HepG2 (cell line): ENCODE results near the gene RABL6. TPM values are rescaled to one million over a fixed set of nuclear protein-coding genes. Genes with fewer than 3 reads are reported as not detected.
A peak's percentile ranks its signal among the peaks of the same experiment; 100 is the strongest.

ENCODE experiments used
- GATAD1 ChIP-seq: IDR thresholded peaks from 2 replicates; pipeline ENCODE4 v1.6.1; 2016; ENCODE audit warnings: missing genetic modification reagents, missing compliant biosample characterization
- HOXA7 ChIP-seq: sonication (generic); formaldehyde crosslinking; IDR thresholded peaks from 2 replicates; pipeline ENCODE4 v1.8.1; 2022; ENCODE audit warnings: mild to moderate bottlenecking, missing genetic modification reagents, moderate library complexity
- polyA plus RNA-seq, 8 experiments: library from polyadenylated mRNA; depleted of rRNA in 3 of 8; stranded (reverse) in 7 of 8; unstranded in 1 of 8; fragments of >200 nt; fragmentation: Illumina TruSeq in 4 of 8; extraction: Trizol in 4 of 8; gene quantifications; 2 replicates each; pipeline versions ENCODE4 v1.2.1 to v1.2.3, GENCODE V29; 2011 to 2016; ENCODE audit warnings: low read depth in 4 of 8, missing spikeins in 1 of 8, mixed read lengths in 1 of 8; ENCODE audit not compliant: insufficient read depth in 1 of 8
- total RNA-seq, 5 experiments: library from RNA; depleted of rRNA; stranded (reverse); fragments of >200 nt; fragmentation: Illumina TruSeq; extraction: Trizol; gene quantifications; 2 replicates each; pipeline ENCODE4 v1.2.3, GENCODE V29; 2016; ENCODE audit warnings: low read depth in 1 of 5
- TF ChIP-seq, protein P1 (sequence below): sonication (generic); formaldehyde crosslinking; IDR thresholded peaks from 2 replicates; pipeline ENCODE4 v1.4.0; 2020; ENCODE audit warnings: missing genetic modification reagents
- TF ChIP-seq, protein P2 (sequence below): sonication (generic); formaldehyde crosslinking; IDR thresholded peaks from 2 replicates; pipeline ENCODE4 v1.8.0; 2022; ENCODE audit warnings: missing genetic modification reagents, mild to moderate bottlenecking, moderate library complexity, borderline replicate concordance
- TF ChIP-seq, protein P3 (sequence below): IDR thresholded peaks from 2 replicates; pipeline ENCODE4 v1.6.1; 2016; ENCODE audit warnings: missing compliant biosample characterization, missing genetic modification reagents, borderline replicate concordance
- TF ChIP-seq, protein P4 (sequence below): sonication (generic); formaldehyde crosslinking; IDR thresholded peaks from 2 replicates; pipeline ENCODE4 v1.9.0; 2021; ENCODE audit warnings: missing genetic modification reagents, borderline replicate concordance
- TF ChIP-seq, protein P5 (sequence below): sonication (generic); formaldehyde crosslinking; IDR thresholded peaks from 2 replicates; pipeline ENCODE4 v1.4.0; 2020; ENCODE audit warnings: missing genetic modification reagents, mild to moderate bottlenecking, borderline replicate concordance
- TF ChIP-seq, protein P6 (sequence below): IDR thresholded peaks from 2 replicates; pipeline ENCODE4 v1.6.1; 2016; ENCODE audit warnings: low read depth, missing genetic modification reagents, missing compliant biosample characterization

Gene RABL6
- total and polyA plus RNA-seq, 2 of the 13 experiments (the other 11 are each of a cell fraction or from before 2014, with no cell fraction given): 81.5 to 125 TPM

DNA sequence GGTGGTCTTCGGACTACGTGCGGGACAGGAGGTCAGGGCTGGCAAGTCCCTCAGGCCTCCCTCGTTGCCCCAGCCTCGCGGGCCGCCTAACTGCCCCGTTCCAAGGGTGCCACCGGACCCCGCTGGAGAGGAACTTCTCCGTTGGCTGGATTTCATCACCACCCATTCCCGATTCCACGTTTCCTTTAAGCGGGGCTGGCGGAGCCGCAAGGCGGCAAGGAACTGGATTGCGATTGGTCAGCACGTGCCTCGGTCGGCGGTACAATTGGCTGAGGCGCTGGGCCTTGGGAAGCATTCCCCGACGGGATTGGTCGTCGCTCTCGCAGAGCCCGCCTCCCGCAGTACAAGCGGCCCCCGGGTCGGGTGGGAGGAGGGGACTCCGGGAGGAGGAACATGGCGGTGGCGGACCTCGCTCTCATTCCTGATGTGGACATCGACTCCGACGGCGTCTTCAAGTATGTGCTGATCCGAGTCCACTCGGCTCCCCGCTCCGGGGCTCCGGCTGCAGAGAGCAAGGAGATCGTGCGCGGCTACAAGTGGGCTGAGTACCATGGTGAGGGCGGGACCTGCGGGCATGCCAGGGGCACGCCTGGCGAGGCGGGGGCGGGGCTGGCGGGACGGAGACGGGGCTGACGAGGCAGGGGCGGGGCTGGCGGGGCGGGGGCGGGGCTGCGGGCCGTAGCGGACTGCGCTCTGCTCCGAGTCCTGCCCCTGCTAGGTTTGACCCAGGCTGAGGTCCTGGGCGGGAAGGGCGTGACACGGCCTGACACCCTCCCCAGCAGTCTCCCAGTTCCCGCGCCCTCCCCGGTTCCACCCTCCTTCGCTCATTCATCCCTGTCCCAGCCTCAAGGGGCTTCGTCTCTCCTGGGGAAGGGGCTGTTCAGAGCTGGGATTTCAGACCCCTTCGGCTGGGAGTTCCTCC lies 41.6 kb downstream of the RABL6 start, which contains the start of gene PHPT1 (continued):
- TF ChIP-seq, protein P1, sequence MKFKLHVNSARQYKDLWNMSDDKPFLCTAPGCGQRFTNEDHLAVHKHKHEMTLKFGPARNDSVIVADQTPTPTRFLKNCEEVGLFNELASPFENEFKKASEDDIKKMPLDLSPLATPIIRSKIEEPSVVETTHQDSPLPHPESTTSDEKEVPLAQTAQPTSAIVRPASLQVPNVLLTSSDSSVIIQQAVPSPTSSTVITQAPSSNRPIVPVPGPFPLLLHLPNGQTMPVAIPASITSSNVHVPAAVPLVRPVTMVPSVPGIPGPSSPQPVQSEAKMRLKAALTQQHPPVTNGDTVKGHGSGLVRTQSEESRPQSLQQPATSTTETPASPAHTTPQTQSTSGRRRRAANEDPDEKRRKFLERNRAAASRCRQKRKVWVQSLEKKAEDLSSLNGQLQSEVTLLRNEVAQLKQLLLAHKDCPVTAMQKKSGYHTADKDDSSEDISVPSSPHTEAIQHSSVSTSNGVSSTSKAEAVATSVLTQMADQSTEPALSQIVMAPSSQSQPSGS: peak; percentile 66; the same call in 1 of the 2 replicates
- TF ChIP-seq, protein P2, sequence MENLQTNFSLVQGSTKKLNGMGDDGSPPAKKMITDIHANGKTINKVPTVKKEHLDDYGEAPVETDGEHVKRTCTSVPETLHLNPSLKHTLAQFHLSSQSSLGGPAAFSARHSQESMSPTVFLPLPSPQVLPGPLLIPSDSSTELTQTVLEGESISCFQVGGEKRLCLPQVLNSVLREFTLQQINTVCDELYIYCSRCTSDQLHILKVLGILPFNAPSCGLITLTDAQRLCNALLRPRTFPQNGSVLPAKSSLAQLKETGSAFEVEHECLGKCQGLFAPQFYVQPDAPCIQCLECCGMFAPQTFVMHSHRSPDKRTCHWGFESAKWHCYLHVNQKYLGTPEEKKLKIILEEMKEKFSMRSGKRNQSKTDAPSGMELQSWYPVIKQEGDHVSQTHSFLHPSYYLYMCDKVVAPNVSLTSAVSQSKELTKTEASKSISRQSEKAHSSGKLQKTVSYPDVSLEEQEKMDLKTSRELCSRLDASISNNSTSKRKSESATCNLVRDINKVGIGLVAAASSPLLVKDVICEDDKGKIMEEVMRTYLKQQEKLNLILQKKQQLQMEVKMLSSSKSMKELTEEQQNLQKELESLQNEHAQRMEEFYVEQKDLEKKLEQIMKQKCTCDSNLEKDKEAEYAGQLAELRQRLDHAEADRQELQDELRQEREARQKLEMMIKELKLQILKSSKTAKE (CRISPR knock-in tag): 0 out of 2 replicates have a peak, but pooled peaks have one; percentile 13
- TF ChIP-seq, protein P3, sequence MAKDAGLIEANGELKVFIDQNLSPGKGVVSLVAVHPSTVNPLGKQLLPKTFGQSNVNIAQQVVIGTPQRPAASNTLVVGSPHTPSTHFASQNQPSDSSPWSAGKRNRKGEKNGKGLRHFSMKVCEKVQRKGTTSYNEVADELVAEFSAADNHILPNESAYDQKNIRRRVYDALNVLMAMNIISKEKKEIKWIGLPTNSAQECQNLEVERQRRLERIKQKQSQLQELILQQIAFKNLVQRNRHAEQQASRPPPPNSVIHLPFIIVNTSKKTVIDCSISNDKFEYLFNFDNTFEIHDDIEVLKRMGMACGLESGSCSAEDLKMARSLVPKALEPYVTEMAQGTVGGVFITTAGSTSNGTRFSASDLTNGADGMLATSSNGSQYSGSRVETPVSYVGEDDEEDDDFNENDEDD (CRISPR knock-in tag): peak; percentile 92; the same call in 1 of the 2 replicates
- TF ChIP-seq, protein P4, sequence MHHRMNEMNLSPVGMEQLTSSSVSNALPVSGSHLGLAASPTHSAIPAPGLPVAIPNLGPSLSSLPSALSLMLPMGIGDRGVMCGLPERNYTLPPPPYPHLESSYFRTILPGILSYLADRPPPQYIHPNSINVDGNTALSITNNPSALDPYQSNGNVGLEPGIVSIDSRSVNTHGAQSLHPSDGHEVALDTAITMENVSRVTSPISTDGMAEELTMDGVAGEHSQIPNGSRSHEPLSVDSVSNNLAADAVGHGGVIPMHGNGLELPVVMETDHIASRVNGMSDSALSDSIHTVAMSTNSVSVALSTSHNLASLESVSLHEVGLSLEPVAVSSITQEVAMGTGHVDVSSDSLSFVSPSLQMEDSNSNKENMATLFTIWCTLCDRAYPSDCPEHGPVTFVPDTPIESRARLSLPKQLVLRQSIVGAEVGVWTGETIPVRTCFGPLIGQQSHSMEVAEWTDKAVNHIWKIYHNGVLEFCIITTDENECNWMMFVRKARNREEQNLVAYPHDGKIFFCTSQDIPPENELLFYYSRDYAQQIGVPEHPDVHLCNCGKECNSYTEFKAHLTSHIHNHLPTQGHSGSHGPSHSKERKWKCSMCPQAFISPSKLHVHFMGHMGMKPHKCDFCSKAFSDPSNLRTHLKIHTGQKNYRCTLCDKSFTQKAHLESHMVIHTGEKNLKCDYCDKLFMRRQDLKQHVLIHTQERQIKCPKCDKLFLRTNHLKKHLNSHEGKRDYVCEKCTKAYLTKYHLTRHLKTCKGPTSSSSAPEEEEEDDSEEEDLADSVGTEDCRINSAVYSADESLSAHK (CRISPR knock-in tag): no peak
- TF ChIP-seq, protein P5, sequence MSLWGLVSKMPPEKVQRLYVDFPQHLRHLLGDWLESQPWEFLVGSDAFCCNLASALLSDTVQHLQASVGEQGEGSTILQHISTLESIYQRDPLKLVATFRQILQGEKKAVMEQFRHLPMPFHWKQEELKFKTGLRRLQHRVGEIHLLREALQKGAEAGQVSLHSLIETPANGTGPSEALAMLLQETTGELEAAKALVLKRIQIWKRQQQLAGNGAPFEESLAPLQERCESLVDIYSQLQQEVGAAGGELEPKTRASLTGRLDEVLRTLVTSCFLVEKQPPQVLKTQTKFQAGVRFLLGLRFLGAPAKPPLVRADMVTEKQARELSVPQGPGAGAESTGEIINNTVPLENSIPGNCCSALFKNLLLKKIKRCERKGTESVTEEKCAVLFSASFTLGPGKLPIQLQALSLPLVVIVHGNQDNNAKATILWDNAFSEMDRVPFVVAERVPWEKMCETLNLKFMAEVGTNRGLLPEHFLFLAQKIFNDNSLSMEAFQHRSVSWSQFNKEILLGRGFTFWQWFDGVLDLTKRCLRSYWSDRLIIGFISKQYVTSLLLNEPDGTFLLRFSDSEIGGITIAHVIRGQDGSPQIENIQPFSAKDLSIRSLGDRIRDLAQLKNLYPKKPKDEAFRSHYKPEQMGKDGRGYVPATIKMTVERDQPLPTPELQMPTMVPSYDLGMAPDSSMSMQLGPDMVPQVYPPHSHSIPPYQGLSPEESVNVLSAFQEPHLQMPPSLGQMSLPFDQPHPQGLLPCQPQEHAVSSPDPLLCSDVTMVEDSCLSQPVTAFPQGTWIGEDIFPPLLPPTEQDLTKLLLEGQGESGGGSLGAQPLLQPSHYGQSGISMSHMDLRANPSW (CRISPR knock-in tag): no peak
- peak; percentile 76 for TF ChIP-seq GATAD1 (CRISPR knock-in tag)
- TF ChIP-seq, protein P6, sequence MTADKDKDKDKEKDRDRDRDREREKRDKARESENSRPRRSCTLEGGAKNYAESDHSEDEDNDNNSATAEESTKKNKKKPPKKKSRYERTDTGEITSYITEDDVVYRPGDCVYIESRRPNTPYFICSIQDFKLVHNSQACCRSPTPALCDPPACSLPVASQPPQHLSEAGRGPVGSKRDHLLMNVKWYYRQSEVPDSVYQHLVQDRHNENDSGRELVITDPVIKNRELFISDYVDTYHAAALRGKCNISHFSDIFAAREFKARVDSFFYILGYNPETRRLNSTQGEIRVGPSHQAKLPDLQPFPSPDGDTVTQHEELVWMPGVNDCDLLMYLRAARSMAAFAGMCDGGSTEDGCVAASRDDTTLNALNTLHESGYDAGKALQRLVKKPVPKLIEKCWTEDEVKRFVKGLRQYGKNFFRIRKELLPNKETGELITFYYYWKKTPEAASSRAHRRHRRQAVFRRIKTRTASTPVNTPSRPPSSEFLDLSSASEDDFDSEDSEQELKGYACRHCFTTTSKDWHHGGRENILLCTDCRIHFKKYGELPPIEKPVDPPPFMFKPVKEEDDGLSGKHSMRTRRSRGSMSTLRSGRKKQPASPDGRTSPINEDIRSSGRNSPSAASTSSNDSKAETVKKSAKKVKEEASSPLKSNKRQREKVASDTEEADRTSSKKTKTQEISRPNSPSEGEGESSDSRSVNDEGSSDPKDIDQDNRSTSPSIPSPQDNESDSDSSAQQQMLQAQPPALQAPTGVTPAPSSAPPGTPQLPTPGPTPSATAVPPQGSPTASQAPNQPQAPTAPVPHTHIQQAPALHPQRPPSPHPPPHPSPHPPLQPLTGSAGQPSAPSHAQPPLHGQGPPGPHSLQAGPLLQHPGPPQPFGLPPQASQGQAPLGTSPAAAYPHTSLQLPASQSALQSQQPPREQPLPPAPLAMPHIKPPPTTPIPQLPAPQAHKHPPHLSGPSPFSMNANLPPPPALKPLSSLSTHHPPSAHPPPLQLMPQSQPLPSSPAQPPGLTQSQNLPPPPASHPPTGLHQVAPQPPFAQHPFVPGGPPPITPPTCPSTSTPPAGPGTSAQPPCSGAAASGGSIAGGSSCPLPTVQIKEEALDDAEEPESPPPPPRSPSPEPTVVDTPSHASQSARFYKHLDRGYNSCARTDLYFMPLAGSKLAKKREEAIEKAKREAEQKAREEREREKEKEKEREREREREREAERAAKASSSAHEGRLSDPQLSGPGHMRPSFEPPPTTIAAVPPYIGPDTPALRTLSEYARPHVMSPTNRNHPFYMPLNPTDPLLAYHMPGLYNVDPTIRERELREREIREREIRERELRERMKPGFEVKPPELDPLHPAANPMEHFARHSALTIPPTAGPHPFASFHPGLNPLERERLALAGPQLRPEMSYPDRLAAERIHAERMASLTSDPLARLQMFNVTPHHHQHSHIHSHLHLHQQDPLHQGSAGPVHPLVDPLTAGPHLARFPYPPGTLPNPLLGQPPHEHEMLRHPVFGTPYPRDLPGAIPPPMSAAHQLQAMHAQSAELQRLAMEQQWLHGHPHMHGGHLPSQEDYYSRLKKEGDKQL (CRISPR knock-in tag): no peak
- TF ChIP-seq HOXA7: 0 out of 2 replicates have a peak, but pooled peaks have one; percentile 20
